Prostate gland (tissue), 2 donors: ENCODE results near the gene PSMG4.

Experiments used
- POLR2AphosphoS5 ChIP-seq: sonication (generic); formaldehyde crosslinking; IDR thresholded peaks from one replicate; pipeline ENCODE4 v1.6.1; 2017; ENCODE audit warnings: antibody characterized with exemption
- TF ChIP-seq, protein P1 (sequence below), 4 experiments: fragments of 200-600 bp in 2 of 4; fragments of 450-650 bp in 2 of 4; sonication (generic) in 2 of 4; IDR thresholded peaks; 1 replicate in 3 of 4; 2 replicates in 1 of 4; pipeline ENCODE4 v1.5.1; 2016 to 2019; ENCODE audit warnings: antibody characterized with exemption in 4 of 4, mild to moderate bottlenecking in 2 of 4, moderate library complexity in 2 of 4

DNA sequence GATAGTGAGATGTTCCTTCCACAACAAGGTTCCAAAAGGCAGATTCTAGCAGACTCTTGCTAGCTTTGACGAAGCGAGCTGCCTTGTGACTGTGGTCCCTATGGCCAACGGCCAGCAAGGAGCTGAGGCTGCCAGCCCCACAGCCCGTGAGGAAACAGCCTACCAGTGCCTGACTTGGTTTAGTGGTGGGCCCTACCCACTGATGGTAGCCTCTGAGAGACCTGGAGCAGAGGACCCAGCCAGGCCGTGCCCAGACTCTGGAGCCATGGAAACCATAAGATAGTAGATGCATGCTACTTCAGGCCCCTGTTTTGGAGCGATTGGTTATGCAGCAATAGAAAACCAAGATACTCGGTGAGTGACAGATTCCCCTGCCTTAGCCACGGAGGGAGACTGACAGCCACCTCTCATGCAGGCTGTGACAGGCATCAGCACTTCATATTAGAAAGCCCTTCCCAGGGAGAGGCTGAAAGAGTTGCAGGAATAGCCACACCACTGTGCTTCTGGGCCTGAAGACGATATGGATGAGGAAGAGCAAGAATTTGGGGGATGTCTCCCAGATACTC lies 19.2 kb downstream of the PSMG4 start:
- TF ChIP-seq POLR2AphosphoS5, result no peak
- TF ChIP-seq, protein P1, sequence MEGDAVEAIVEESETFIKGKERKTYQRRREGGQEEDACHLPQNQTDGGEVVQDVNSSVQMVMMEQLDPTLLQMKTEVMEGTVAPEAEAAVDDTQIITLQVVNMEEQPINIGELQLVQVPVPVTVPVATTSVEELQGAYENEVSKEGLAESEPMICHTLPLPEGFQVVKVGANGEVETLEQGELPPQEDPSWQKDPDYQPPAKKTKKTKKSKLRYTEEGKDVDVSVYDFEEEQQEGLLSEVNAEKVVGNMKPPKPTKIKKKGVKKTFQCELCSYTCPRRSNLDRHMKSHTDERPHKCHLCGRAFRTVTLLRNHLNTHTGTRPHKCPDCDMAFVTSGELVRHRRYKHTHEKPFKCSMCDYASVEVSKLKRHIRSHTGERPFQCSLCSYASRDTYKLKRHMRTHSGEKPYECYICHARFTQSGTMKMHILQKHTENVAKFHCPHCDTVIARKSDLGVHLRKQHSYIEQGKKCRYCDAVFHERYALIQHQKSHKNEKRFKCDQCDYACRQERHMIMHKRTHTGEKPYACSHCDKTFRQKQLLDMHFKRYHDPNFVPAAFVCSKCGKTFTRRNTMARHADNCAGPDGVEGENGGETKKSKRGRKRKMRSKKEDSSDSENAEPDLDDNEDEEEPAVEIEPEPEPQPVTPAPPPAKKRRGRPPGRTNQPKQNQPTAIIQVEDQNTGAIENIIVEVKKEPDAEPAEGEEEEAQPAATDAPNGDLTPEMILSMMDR (IDR thresholded peaks at IDR 0.05), result no peak
